Gastroesophageal sphincter (tissue), 4 donors: ENCODE results near the gene HSD17B14. TPM values are rescaled to one million over a fixed set of nuclear protein-coding genes. Genes with fewer than 3 reads are reported as not detected.
"Not testable (repeated sequence)": the region's sequence is repeated elsewhere in the genome, so short reads cannot be mapped to it uniquely, and the experiment has no call there.

ENCODE experiments used
- ATAC-seq: fragments of 150-250 bp; one replicate; pipeline ENCODE4 v1.9.1; 2016; ENCODE audit warnings: mild to moderate bottlenecking, moderate library complexity
- H3K27ac ChIP-seq, 4 donors: fragments of 200-600 bp; sonication (generic) in 3 of 4; 1 replicate in 3 of 4; 2 replicates in 1 of 4; pipeline ENCODE4 v1.5.1; 2016 to 2019
- H3K27me3 ChIP-seq: fragments of 200-600 bp; sonication (generic); one replicate; pipeline ENCODE4 v1.5.1; 2019
- H3K36me3 ChIP-seq, 2 donors: fragments of 200-600 bp; sonication (generic); one replicate each; pipeline ENCODE4 v1.5.1; 2019; ENCODE audit warnings: control low read depth in 1 of 2
- H3K4me1 ChIP-seq, 3 donors: fragments of 200-600 bp; sonication (generic); 1 replicate in 2 of 3; 2 replicates in 1 of 3; pipeline ENCODE4 v1.5.1; 2016 to 2019; ENCODE audit warnings: control low read depth in 2 of 3
- H3K4me3 ChIP-seq, 2 donors: fragments of 200-600 bp; sonication (generic); one replicate each; pipeline ENCODE4 v1.5.1; 2019; ENCODE audit warnings: mild to moderate bottlenecking in 1 of 2, moderate library complexity in 1 of 2
- H3K9me3 ChIP-seq, 3 donors: fragments of 200-600 bp; sonication (generic); one replicate each; pipeline ENCODE4 v1.5.1; 2017 to 2019; ENCODE audit warnings: control low read depth in 2 of 3
- EP300 ChIP-seq: sonication (generic); formaldehyde crosslinking; IDR thresholded peaks from one replicate; pipeline ENCODE4 v1.6.1; 2017; ENCODE audit warnings: antibody characterized with exemption, mild to moderate bottlenecking
- POLR2A ChIP-seq, 2 donors: fragments of 450-650 bp; IDR thresholded peaks; one replicate each; pipeline ENCODE4 v1.6.1; 2017; ENCODE audit warnings: antibody characterized with exemption in 2 of 2, mild to moderate bottlenecking in 2 of 2, moderate library complexity in 1 of 2
- POLR2AphosphoS5 ChIP-seq: sonication (generic); formaldehyde crosslinking; IDR thresholded peaks from one replicate; pipeline ENCODE4 v1.6.1; 2017; ENCODE audit warnings: antibody characterized with exemption
- WGBS, 2 donors: methylation state at CpG; one replicate each; pipeline ENCODE4 v1.1.5; 2018; ENCODE audit warnings: low coverage in 1 of 2; 5-methylcytosine and 5-hydroxymethylcytosine counted together
- total RNA-seq, 4 donors: library from RNA; depleted of rRNA; stranded (reverse); fragments of >200 nt; gene quantifications; one replicate each; pipeline ENCODE4 v1.1.0, GENCODE V29; 2016
- TF ChIP-seq, protein P1 (sequence below), 4 experiments: fragments of 200-600 bp in 2 of 4; fragments of 450-650 bp in 2 of 4; sonication (generic) in 1 of 4; IDR thresholded peaks; one replicate each; pipeline ENCODE4 v1.5.1; 2017 to 2019; ENCODE audit warnings: antibody characterized with exemption in 4 of 4, mild to moderate bottlenecking in 2 of 4, moderate library complexity in 2 of 4

HSD17B14 gene
- total RNA-seq, 4 donors from 2014 or later: 5.3 to 12.5 (median 8.2) TPM

DNA sequence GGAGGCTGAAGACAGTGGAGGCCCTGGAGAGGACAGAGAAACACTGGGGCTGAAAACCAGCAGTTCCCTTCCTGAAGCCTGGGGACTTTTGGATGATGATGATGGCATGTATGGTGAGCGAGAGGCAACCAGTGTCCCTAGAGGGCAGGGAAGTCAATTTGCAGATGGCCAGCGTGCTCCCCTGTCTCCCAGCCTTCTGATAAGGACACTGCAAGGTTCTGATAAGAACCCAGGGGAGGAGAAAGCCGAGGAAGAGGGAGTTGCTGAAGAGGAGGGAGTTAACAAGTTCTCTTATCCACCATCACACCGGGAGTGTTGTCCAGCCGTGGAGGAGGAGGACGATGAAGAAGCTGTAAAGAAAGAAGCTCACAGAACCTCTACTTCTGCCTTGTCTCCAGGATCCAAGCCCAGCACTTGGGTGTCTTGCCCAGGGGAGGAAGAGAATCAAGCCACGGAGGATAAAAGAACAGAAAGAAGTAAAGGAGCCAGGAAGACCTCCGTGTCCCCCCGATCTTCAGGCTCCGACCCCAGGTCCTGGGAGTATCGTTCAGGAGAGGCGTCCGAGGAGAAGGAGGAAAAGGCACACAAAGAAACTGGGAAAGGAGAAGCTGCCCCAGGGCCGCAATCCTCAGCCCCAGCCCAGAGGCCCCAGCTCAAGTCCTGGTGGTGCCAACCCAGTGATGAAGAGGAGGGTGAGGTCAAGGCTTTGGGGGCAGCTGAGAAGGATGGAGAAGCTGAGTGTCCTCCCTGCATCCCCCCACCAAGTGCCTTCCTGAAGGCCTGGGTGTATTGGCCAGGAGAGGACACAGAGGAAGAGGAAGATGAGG, 37.4 kb upstream of the HSD17B14 start:
- WGBS, 2 donors: 12 to 17% methylated on average over 7 of the region's 14 CpGs
- peak overlapping the region; percentile 86 to 99 for H3K4me3 ChIP-seq
- H3K27me3 ChIP-seq: no peaks in the 10 kb centered on the region
- H3K27ac ChIP-seq: peak overlapping the region; percentile 95 to 100 (median 98)
- no peaks in the 10 kb centered on the region for H3K9me3 ChIP-seq
- peaks cover 0 to 56% of the 10 kb centered on the region in 2 donors for H3K36me3 ChIP-seq
- peaks cover 0 to 72% (median 20%) of the 10 kb centered on the region in 3 donors for H3K4me1 ChIP-seq
- TF ChIP-seq EP300 (no peak), POLR2A (IDR thresholded peaks at IDR 0.05) (no peak), POLR2AphosphoS5 (no peak)
- TF ChIP-seq, protein P1, sequence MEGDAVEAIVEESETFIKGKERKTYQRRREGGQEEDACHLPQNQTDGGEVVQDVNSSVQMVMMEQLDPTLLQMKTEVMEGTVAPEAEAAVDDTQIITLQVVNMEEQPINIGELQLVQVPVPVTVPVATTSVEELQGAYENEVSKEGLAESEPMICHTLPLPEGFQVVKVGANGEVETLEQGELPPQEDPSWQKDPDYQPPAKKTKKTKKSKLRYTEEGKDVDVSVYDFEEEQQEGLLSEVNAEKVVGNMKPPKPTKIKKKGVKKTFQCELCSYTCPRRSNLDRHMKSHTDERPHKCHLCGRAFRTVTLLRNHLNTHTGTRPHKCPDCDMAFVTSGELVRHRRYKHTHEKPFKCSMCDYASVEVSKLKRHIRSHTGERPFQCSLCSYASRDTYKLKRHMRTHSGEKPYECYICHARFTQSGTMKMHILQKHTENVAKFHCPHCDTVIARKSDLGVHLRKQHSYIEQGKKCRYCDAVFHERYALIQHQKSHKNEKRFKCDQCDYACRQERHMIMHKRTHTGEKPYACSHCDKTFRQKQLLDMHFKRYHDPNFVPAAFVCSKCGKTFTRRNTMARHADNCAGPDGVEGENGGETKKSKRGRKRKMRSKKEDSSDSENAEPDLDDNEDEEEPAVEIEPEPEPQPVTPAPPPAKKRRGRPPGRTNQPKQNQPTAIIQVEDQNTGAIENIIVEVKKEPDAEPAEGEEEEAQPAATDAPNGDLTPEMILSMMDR (IDR thresholded peaks at IDR 0.05): no peak
- ATAC-seq: no peak

DNA sequence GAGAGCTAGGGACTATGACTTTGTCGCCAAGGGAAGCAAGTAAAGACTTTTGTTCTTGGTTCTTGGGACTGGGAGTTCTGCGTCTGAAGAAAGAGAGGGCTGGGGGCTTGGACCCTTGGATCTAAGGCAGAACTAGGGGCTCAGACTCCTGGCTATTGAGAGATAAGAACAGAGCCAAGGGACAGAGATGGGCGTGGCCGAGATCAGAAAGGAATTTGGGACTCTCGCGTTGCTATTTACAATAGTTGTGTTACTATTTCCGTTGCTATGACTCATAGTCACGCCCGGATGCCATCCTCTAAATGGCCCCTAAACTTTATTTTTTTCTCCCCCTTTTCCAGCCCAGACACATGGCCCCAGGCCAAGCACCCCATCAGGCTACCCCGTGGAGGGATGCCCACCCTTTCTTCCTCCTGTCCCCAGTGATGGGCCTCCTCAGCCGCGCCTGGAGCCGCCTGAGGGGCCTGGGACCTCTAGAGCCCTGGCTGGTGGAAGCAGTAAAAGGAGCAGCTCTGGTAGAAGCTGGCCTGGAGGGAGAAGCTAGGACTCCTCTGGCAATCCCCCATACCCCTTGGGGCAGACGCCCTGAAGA, 36.7 kb upstream of the HSD17B14 start:
- Histone ChIP-seq H3K4me1 (peaks cover 0 to 72% (median 20%) of the 10 kb centered on the region in 3 donors), H3K36me3 (peaks cover 0 to 49% of the 10 kb centered on the region in 2 donors), H3K27ac (peak overlapping the region; percentile 95 to 100 (median 98)), H3K27me3 (no peaks in the 10 kb centered on the region), H3K4me3 (peak overlapping the region; percentile 86 to 99), H3K9me3 (no peaks in the 10 kb centered on the region)
- TF ChIP-seq, protein P1 (IDR thresholded peaks at IDR 0.05): peak in 2 of 4 experiments; percentile 19 to 21
- TF ChIP-seq POLR2A (IDR thresholded peaks at IDR 0.05) (no peak), POLR2AphosphoS5 (peak; percentile 80), EP300 (no peak)
- ATAC-seq: peak; percentile 69
- 0% methylated on average over 9 to 10 of the region's 14 CpGs for WGBS, 2 donors

DNA sequence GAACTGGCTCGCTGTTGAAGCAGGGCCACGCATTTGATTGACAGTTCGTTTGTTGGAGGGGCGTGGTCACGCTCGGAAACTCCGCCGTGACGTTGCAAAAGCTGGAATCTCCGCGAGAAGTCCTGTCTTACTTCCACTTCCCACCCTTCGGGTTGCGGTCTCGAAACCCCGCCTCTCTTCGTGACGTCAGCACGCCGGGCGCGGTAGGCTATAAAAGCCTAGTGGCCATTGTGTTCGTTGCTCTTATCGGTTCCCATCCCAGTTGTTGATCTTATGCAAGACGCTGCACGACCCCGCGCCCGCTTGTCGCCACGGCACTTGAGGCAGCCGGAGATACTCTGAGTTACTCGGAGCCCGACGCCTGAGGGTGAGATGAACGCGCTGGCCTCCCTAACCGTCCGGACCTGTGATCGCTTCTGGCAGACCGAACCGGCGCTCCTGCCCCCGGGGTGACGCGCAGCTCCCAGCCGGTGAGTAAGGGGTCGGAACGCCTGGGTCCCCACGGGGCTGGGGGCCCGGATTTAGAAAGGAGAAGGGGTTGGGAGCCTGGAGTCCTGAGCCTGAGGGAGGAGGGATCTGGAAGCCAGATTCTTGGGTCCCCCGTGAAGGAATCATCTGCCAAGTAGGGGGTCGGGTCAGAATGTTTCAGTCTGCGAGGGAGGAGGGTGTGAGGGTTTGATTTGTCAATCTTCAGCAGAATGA, 36.0 kb upstream of the HSD17B14 start, which contains the start of gene PPP1R15A:
PPP1R15A (plus strand) TSS at position 240 of the 702 bp plus-strand sequence. CDS start 813 bp downstream, outside the sequence.
- peak; percentile 77 for ATAC-seq
- H3K4me1 ChIP-seq: peaks cover 0 to 72% (median 26%) of the 10 kb centered on the region in 3 donors
- H3K27me3 ChIP-seq: no peaks in the 10 kb centered on the region
- WGBS, 2 donors: 0% methylated on average over 18 to 25 of the region's 53 CpGs
- peak within 1 kb of the TSS; percentile 86 to 99 for H3K4me3 ChIP-seq
- TF ChIP-seq POLR2A (IDR thresholded peaks at IDR 0.05) (peak; percentile 99), POLR2AphosphoS5 (peak; percentile 100), EP300 (no peak)
- TF ChIP-seq, protein P1 (IDR thresholded peaks at IDR 0.05): peak in 3 of 4 experiments; percentile 16 to 63 (median 62)
- peaks cover 0 to 43% of the 10 kb centered on the region in 2 donors for H3K36me3 ChIP-seq
- peak within 1 kb of the TSS; percentile 95 to 100 (median 98) for H3K27ac ChIP-seq
- H3K9me3 ChIP-seq: no peaks in the 10 kb centered on the region

DNA sequence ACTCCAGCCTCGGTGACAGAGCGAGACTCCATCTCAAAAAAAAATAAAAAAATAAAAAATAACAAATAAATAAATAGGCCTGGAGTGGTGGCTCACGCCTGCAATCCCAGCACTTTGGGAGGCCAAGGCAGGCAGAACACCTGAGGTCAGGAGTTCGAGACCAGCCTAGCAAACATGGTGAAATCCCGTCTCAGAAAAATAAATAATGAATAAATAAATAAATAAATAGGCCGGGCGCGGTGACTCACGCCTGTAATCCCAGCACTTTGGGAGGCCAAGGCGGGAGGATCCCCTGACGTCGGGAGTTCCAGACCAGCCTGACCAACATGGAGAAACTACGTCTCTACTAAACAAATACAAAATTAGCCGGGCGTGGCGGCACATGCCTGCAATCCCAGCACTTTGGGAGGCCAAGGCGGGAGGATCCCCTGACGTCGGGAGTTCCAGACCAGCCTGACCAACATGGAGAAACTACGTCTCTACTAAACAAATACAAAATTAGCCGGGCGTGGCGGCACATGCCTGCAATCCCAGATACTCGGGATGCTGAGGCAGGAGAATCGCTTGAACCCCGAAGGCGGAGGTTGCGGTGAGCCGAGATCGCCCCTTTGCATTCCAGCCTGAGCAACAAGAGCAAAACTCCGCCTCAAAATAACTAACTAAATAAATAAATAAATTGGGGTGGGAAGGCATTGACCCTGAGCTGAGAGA, 35.3 kb upstream of the HSD17B14 start:
- H3K4me3 ChIP-seq: peak overlapping the region in 1 of 2 donors; percentile 99
- ATAC-seq, H3K9me3 ChIP-seq, H3K27me3 ChIP-seq: not testable (repeated sequence)
- peak overlapping the region in 3 of 4 donors; percentile 95 to 100 (median 99) for H3K27ac ChIP-seq
- H3K4me1 ChIP-seq: peaks cover 0 to 72% (median 25%) of the 10 kb centered on the region in 3 donors
- WGBS, 2 donors: 81 to 90% methylated on average over 2 to 29 of the region's 31 CpGs
- H3K36me3 ChIP-seq: peaks cover 0 to 36% of the 10 kb centered on the region in 2 donors
